ENCODE data around the gene SSR3.
"Not testable (repeated sequence)": the region's sequence is repeated elsewhere in the genome, so short reads cannot be mapped to it uniquely, and the experiment has no call there.

SSR3 gene

DNA sequence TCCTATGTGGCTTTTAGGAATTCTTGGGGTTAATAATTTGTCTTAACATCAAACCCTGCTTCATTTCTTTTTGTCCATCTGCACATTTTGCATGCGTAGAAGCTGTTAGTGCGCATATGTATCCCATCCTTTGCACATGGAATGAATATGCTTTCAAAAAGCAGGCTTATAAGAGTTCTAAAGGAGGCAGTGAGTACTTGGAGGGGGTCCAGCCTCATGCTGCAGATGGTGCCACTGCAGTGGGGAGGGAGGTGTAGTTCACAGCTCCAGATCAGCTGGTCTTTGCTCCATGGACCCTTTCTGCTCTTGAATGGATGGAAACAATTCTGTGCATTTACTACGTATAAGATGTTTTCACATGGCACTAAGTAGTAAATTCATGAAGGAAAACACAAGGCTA, 20.7 kb upstream of the SSR3 start:
- no peak for DNase-seq

GRCh38 chr3:156569881-156570280, 15.0 kb upstream of the SSR3 start:
- not testable (repeated sequence) for DNase-seq

DNA sequence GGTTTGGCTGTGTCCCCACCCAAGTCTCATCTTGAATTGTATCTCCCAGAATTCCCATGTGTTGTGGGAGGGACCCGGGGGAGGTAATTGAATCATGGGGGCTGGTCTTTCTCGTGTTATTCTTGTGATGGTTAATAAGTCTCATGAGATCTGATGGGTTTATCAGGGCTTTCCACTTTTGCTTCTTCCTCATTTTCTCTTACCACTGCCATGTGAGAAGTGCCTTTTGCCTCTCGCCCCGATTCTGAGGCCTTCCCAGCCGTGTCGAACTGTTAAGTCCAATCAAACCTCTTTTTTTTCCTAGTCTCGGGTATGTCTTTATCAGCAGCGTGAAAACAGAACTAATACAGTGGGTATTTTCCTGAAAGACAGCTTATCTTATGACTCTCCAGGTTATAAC, 14.1 kb upstream of the SSR3 start:
- not testable (repeated sequence) for DNase-seq

DNA sequence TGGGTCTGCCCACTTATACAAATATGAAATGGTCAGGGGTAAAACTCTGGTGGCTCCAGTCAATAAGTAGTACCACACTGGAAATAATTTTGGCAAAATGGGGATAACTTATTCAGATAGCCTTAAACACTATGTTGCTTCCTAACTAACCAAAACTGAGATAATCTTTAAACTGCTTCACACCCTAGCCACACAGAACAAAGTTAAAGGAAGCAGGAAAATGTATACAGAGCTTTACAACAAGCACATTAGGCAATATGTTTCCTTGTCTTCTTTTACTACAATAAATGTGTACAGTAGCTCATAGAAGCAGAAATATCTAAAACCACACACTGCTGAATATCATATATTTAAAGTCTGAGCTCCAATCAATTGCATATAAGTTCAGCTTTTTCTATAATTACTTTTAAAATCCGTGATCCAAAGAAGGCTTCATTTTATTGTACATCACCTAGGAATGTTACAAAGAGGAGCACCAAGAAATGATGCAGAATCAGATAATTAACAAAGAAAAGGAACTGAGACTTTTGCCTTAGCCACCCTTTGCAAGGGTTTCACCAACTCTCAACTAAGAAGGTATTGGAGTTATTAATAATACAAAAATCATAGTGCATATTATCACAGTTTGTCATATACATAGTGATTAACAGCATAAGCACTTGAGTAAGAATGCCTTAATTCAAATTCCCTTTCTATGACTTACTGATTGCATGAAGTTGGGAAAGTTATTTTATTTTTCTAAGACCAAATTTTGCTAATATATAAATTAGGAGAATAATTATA, 9.2 kb upstream of the SSR3 start:
- DNase-seq = no peak

DNA sequence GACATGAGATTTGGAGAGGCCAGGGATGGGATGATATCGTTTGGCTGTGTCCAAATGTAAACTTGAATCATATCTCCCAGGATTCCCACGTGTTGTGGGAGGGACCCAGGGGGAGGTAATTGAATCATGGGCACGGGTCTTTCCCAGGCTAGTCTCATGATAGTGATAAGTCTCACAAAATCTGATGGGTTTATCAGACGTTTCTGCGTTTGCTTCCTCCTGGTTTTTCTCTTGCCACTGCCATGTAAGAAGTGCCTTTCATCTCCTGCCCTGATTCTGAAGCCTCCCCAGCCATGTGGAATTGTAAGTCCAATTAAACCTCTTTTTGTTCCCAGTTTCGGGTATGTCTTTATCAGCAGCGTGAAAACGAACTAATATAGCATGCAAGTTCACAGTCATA, 7.6 kb upstream of the SSR3 start:
- DNase-seq = not testable (repeated sequence)

- no peak for DNase-seq
These were observed 6.6 kb upstream of the SSR3 start for GRCh38 chr3:156561533-156561932.

DNA sequence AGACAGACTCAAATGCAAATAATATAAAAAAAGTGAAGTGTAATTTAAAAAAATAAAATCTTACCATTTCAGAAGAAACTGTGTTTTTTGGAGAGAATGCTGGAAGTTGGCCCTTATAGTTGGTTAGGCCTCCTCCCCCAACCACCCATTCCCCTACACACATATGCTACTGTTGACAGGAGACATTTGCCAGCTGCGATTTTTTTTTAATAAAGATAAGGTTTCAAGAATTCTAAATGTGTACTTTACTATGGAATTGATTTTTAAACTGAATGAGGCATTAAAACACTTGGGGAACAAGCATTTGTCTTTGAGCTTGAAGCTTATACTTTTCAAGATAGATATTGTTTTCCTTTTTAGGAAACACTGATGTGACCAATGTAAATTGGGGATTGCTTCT, 4.4 kb upstream of the SSR3 start:
- no peak for DNase-seq

DNA sequence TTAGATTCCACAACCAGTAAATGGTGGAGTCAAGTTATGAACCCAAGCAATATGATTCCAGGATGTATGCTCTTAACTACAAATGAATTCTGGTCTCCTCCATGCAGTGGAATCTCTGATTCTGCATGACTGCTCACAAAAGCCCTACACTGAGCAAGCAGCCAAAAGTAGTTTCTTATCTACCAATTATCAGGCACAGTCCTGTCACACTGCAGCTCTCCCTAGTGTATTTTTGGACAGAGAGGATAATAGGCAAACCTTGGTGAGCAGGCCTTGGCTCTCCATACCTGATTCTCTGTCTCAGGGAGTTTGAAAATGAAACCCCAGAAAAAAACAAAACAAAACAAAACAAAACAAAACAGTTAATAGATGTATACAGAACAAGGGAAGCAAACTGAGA, 3.5 kb upstream of the SSR3 start:
- no peak for DNase-seq

DNA sequence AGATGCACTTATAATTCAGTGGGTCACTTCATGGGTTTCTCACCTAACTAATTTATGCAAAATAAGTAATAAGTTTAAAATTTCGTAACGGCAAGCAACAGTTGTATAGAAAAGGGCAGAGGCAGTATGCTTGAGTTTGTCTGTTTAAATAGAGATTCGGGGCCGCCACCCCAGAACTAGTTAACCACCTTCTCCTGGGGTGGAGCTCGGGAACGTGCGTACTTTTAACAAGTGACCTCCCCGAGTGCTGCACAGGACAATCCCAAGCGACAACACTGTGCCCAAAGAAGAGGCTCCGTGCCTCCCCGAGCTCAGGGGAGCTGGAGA, 439 bp downstream of the SSR3 start:
- DNase-seq = no peak

DNA sequence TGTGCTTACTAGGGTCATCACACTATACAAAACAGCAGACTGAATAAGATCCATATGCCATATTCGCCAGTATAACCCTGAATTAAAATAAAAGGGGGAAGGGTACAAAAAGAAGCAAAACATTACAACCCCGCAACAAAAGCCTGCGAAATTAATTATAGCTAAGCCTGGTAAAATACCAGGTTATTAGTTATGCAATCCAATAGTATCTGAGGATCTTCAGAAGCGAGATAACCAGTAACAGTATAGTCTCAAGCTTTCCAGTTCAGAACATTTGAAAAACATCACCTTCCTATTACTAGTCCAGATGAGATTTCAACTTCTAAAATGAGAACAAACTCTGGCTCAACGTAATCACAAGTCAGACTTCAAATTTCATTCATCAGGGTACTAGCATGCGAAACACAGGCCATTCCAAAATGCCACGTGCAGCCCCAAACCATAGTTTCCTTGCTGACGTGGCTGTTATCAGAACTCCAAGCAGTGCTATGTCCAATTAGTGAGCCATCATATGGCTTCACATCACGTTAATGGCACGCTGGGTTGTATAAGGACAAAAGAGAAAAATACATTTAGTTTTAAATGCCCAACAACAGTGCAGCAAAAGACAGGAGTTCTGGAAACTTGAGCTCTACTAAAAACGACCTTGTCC, 1.1 kb downstream of the SSR3 start:
- DNase-seq = no peak

GRCh38 chr3:156552973-156553372, 1.9 kb downstream of the SSR3 start:
- DNase-seq = no peak

DNA sequence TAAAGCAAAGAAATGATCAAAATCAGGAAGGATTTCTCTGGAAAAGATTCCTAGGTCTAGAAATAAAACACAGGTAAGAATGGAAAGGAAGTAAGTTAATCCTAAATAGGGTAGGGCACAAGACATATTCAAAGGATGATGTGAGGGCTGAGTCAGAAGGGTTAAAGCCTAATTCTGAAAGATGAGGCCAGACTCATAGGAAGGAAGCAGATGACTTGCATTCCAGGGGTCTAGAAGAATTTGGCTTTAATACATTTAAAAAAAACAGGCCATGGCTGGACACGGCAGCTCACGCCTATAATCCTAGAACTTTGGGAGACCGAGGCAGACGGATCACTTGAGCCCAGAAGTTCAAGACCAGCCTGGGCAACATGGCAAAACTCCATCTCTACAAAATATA, 3.2 kb downstream of the SSR3 start:
- no peak for DNase-seq

GRCh38 chr3:156551261-156551660, 3.7 kb downstream of the SSR3 start:
- DNase-seq = no peak

DNA sequence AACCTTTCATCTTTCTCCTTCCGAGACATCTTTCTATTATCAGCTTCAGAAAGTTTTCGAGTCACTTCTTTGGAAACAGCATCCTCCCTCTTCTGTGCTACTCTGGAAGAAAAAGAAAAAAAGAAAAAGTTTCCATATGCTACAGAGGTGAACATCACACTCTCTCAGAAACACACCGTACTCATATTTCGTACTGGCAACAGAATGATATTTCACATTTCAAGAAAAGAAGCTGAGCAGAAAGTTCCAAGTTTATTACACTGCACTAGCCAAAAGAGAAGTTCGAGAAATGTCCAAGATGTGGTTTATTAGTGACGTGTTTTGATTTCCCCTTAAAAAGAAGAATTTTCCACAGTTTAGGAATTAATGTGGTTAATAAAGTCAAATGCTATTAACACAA, 6.0 kb downstream of the SSR3 start:
- DNase-seq = no peak

DNA sequence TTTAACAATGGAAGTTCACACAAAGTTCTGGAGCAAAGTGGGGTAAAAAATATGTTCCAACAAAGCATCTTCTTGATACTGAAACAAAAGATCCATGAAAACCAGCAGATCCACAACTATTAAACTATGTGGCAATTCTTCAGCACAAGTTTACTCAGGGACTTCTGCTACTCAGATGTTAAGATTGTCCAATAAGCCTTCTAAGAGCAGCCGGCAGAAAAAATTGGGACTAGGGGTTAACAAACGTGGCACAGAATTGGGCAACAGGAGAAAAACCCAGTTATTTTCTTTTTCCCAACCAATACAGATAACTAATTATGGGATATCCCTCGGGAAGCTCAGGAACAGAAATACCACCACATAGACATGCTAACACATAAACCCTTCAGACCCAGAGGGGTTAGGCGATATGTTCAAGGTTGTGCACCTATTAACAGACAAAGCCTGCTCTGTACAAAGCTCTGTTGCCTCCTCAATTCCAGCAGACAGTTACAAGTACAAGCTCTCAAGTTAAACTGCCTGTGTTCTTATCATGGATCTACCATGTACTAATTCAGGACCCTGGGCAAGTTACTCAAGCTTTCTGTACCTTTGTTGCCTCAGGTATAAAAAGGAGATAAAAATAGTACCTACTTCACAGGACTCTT, 6.8 kb downstream of the SSR3 start:
- no peak for DNase-seq

- no peak for DNase-seq
These were observed 7.3 kb downstream of the SSR3 start for GRCh38 chr3:156547637-156548036.

DNA sequence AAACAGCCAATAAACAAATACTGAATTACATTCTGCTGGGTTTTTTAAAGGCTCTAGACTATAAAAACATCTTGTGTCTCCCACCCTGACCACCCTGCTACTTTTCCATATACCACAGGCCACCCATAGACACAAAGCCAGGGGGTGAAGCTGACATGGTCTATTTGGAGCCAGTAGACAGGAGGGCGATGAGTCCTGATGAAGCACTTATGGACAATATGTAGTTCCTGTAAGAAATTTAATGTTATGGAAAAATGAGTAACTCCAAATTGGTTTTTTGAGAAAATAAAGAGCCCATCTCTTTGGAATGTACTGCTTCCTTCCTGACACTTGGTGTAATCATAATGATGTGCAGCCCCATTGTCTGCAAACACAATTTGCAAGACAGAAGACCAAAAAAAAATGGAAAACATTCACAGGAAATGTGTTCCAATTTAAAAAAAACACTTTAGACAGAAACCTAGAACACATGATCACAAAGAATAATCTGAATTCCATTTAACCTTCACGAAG, 11.8 kb downstream of the SSR3 start:
- no peak for DNase-seq

GRCh38 chr3:156542101-156543042, 12.5 kb downstream of the SSR3 start:
- DNase-seq = no peak

- no peak for DNase-seq
These were observed 15.1 kb downstream of the SSR3 start for GRCh38 chr3:156539802-156540201.

DNA sequence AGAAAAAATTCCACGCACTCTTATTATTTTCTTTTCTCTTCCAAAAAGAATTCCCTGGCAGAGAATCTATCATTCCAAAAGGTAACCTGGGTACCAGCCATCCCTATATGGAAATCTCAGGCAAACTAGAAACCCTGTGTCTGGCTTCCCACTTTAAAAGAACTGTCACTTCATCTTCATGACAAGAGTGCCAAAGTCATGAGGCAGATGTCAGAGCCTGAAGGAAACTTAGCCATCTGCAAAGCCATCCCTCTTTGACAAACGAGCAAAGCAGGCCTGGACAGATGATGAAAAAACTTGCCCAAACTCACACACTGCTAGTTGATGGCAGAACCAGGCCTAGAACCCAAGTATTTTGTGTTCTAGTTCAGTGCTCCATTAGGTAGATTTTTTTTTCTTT, 15.9 kb downstream of the SSR3 start:
- DNase-seq = no peak

DNA sequence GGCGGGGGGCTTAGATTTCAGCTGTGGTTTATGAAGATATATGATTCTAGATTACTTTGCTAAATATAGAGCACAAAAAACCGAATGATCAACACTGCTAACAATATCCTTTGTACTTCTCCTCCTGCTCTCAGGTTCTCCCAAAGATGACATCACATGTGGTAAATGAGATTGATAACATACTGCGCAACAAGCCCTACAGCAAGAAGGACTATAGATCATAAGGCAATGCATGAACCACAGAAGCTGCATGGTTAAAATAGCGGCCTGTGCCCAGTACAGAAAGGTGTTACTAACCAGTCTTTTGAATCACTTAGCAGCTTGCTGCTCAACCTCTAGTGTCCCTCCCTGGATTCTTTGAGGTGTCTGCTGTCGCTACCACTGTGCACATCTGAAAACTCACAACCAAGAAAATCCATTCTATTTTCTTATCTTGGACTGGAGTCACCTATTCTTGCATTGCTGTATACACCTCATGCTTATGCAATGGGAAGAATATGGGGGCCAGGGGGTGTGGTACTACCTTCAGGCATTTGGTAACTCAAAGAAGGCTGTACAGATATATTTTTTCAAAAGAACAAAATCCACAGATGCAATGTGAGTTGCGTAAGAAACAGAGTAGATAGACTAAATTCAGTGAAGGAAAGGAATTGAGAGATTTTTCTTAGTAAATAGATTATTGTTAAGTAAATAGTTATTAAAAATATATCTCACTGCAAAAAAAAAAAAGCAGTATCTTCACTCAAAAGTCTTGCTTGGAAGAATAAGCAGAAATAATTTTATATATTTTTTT, 18.2 kb downstream of the SSR3 start:
- no peak for DNase-seq

GRCh38 chr3:156535798-156536197, 19.1 kb downstream of the SSR3 start:
- no peak for DNase-seq

All from stimulated activated CD8-positive, alpha-beta memory T cell treated with anti-CD3 and anti-CD28 coated beads, Interleukin-4, amount 100 ng/mL, for 48 hours (primary cell).